ENCODE results near the gene GIMAP1.
"Not testable (repeated sequence)": the region's sequence is repeated elsewhere in the genome, so short reads cannot be mapped to it uniquely, and the experiment has no call there.

GIMAP1 gene

GRCh38 chr7:150716368-150716767, at the start of gene GIMAP1:
TSS of gene GIMAP1 (plus strand) at chr7:150716613. CDS start at chr7:150719048, 2,435 bp downstream.
- DNase-seq, result peak; percentile 60

- DNase-seq, result peak; percentile 41
These were observed 47.9 kb upstream of the GIMAP1 start for GRCh38 chr7:150668472-150668911.

- DNase-seq, result no peak
These were observed 47.4 kb upstream of the GIMAP1 start for GRCh38 chr7:150668977-150669376.

GRCh38 chr7:150671798-150672585, 44.4 kb upstream of the GIMAP1 start:
- DNase-seq, result not testable (repeated sequence)

GRCh38 chr7:150675714-150676113, 40.7 kb upstream of the GIMAP1 start:
- no peak for DNase-seq

GRCh38 chr7:150676276-150676675, 40.1 kb upstream of the GIMAP1 start:
- not testable (repeated sequence) for DNase-seq

- DNase-seq, result not testable (repeated sequence)
These were observed 39.6 kb upstream of the GIMAP1 start for GRCh38 chr7:150676854-150677253.

GRCh38 chr7:150678601-150679000, 37.8 kb upstream of the GIMAP1 start:
- not testable (repeated sequence) for DNase-seq

GRCh38 chr7:150680364-150680763, 36.0 kb upstream of the GIMAP1 start:
- not testable (repeated sequence) for DNase-seq

GRCh38 chr7:150685219-150686029, 31.0 kb upstream of the GIMAP1 start, which contains the start of gene GIMAP2:
TSS of gene GIMAP2 (plus strand) at chr7:150685706. CDS start at chr7:150687060, 1,354 bp downstream.
- DNase-seq, result no peak

GRCh38 chr7:150686030-150686631, 30.3 kb upstream of the GIMAP1 start:
- no peak for DNase-seq

- no peak for DNase-seq
These were observed 27.8 kb upstream of the GIMAP1 start for GRCh38 chr7:150688630-150689029.

GRCh38 chr7:150695654-150696053, 20.8 kb upstream of the GIMAP1 start:
- no peak for DNase-seq

- DNase-seq, result no peak
These were observed 13.2 kb upstream of the GIMAP1 start for GRCh38 chr7:150703209-150703608.

GRCh38 chr7:150715293-150715692, 1.1 kb upstream of the GIMAP1 start:
- DNase-seq, result no peak

GRCh38 chr7:150715738-150716137, 675 bp upstream of the GIMAP1 start:
- no peak for DNase-seq

- DNase-seq, result no peak
These were observed 526 bp downstream of the GIMAP1 start for GRCh38 chr7:150716939-150717338.

- DNase-seq, result no peak
These were observed 1.5 kb downstream of the GIMAP1 start for GRCh38 chr7:150717814-150718420.

GRCh38 chr7:150719436-150719835, 3.0 kb downstream of the GIMAP1 start:
- DNase-seq, result no peak

GRCh38 chr7:150719960-150720891, 3.8 kb downstream of the GIMAP1 start:
- no peak for DNase-seq

- no peak for DNase-seq
These were observed 5.6 kb downstream of the GIMAP1 start for GRCh38 chr7:150721970-150722373.

All from activated effector memory CD4-positive, alpha-beta T cell treated with Interleukin-2 at 50 U/mL for 16 hours (primary cell).